Stomach (tissue), 4 donors: ENCODE data around the gene STOML1.

Experiments used
- EP300 ChIP-seq: sonication (generic); formaldehyde crosslinking; IDR thresholded peaks from one replicate; pipeline ENCODE4 v1.6.1; 2017; ENCODE audit warnings: antibody characterized with exemption
- POLR2AphosphoS5 ChIP-seq, 3 donors: sonication (generic); formaldehyde crosslinking; IDR thresholded peaks; one replicate each; pipeline ENCODE4 v1.6.1; 2016; ENCODE audit warnings: antibody characterized with exemption in 3 of 3

GRCh38 chr15:73936588-73937290 lies 55.4 kb downstream of the STOML1 start:
- TF ChIP-seq POLR2AphosphoS5 (IDR thresholded peaks at IDR 0.05) = no peak
- no peak for TF ChIP-seq EP300
